ENCODE results near the gene CEMIP.
"Not testable (repeated sequence)": the region's sequence is repeated elsewhere in the genome, so short reads cannot be mapped to it uniquely, and the experiment has no call there.

Gene CEMIP

DNA sequence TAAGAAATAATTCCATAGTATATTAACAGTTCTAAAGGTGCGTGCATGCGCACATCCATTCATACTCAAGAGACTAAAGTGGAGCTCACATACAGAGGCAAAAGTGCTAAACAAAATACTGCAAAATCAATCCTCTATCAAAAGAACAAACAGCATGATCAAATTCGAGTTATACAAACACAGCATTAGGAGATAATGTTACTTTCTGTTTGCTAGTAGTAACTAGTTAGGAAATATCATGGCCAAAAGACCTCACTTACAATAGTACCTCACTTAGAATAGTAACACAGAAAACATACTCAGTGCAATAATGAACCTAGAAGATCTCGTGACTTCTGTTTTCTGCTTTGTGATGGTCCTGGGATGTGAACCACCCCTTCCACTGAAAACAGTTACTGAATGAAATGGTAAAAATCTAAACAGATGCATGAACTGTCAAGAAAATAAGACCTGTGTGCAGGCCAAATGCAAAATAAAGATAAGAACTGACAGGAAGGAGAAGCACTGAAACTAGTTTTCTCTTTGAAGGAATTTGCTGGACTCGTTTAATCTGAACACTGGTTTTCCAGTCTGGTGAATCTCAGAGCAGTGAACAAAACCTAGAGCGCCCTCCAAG is 20.9 kb upstream of the CEMIP start:
- DNase-seq (ENCODE audit: low spot score): no peak

DNA sequence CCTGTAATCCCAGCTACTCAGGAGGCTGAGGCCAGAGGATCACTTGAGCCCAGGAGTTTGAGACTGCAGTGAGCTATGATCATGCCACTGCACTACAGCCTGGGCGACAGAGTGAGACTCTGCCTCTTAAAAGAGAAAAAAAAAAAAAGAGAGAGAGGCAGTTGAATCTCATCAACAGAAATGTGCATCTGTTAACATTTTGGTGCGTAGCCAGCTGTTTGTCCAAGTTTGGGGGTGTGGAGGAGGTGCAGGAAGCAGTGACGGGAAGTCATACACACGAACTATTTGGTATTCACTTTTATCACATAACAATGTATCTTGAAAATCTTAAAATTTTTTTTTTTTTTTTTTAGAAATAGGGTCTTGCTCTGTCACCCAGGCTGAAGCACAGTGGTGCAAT is 18.2 kb upstream of the CEMIP start:
- DNase-seq (ENCODE audit: low spot score): no peak

DNA sequence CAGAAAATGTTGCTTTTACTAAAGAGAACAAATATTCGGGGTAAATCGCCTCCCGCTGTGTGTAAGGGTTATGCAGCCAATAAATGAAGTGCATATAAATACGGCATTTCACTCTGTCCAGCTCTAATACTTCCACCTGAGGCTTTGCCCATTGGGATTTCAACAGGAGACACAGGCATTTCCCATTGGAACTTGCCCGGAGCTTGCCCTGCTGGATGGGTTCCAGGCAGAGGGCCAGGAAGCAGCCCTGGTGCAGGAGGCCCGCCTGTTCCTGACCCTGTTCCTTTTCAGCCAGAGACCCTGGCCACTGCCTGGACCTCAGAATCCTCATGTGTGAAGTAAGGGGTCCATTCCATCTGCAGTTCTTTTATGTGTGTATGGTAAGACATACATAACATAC is 17.4 kb upstream of the CEMIP start:
- DNase-seq (ENCODE audit: low spot score): no peak

DNA sequence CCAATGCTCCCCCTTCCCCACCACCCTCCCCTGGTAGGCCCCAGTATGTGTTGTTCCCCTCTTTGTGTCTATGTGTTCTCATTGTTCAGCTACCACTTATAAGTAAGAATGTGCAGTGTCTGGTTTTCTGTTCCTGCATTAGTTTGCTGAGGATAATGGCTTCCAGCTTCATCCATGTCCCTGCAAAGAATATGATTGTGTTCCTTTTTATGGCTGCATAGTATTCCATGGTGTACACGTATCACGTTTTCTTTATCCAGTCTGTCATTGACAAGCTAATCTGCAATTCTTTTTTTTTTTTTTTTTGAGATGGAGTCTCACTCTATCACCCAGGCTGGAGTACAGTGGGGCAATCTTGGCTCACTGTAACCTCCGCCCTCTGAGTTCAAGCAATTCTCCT is 15.9 kb upstream of the CEMIP start:
- not testable (repeated sequence) for DNase-seq (ENCODE audit: low spot score)

DNA sequence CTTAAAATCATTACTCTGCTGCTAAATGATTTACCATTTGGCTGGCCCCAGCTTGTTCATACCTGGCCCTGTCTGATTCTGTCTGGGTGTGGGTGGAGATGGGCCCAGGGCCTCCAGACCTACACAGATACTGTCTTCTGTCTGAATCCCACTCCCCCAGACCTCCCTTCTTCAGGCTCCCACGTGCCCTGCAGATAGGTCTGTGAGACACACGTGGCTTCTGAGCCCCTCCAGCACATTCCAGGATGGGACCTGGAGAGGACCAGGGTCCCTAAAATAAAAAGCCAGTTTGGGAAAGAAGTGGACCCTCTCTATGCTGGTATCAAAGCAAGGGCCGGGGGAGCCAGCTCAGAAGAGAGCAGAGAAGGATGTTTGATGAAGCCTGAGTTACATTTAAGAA is 14.6 kb upstream of the CEMIP start:
- DNase-seq (ENCODE audit: low spot score): no peak

DNA sequence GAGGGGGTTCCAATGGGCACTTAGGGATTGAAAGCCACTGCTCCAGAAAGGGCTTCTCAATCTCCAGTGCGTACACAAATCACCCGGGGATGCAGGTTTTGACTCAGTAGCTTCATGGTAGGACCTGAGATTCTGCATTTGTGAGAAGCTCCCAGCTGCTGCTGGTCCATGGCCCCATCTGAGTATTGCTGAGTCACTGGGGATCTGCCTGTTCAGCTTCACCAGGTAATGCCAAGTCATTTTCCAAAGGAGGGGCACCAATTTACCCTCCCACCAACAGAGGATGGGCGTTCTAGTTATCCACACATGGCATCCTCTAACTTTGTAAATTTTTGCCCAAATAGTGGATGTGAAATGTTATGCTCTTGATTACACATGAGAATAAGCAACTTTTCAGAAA is 12.9 kb upstream of the CEMIP start:
- no peak for DNase-seq (ENCODE audit: low spot score)

DNA sequence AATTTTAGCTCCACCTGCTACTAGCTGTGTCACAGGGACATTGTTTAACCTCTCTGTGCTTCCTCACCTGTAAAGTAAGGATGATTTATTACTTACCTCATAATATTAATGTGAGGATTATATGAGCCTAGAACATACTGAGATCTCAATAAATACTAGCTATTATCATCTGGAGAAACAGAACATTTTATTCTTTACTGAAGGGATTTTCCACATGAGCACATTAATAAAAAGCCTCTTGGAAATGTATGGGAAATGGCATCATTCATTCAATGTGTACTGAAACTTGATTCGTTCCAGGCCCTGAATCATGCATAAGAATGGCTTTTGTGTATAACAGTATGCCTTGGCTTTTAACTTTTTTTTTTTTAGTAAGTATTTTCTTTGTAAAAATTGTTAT is 11.0 kb upstream of the CEMIP start:
- no peak for DNase-seq (ENCODE audit: low spot score)

DNA sequence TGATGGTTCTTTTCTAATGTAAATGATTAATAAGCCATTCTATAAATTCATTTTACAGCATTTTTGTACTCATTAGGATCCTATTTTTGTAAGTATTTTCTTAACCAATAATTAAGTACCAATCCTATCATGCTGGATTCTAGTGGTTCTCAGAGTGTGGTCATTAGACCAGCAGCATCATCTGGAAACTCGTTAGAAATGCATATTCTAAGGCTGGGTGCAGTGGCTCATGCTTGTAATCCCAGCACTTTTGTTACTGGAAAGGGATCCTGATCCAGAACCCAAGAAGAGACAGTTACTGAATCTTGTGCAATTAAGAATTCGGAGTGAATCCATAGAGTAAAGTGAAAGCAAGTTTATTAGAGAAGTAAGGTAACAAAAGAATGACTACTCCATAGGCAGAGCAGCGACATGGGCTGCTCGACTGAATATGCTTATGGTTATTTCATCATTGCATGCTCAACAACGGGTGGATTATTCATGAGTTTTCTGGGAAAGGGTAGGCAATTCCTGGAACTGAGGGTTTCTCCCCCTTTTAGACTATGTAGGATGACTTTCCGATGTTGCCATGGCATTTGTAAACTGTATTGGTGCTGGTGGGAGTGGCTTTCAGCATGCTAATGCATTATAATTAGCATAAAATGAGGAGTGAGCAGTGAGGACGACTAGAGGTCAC is 9.9 kb upstream of the CEMIP start:
- DNase-seq (ENCODE audit: low spot score): no peak

DNA sequence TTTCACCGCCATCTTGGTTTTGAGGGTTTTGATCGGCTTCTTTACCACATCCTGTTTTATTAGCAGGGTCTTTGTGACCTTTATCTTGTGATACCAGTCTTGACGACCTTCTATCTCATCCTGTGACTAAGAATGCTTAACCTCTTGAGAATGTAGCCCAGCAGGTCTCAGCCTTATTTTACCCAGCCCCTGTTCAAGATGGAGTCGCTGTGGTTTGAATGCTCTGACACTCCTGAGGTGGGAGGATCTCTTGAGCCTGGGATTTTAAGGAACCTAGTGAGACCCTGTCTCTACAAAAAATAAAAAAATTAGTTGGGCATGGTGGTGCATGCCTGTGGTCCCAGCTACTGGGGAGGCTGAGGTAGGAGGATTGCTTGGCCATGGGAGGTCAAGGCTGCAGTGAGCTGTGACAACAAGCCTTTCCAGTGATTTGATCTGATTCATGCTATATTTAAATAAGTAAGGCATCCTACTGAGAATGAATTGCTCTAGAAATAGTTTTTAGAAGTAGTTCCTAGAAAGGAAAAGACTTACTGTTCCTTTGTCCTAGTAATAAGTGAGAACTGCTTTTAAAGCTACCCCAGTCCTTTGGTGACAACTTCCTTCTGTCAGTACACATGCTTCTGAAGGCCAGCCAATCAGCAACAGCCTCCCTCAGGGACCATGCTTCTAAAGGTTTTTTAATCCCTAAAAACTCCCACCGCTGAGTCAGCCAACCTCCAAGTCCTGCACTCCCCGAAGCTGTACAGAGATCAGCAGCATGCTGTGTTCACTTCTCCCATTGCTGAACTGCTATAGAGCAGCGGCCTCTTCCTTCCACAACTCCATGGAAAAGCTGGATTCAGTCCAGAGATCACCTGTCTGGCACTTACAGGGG is 9.1 kb upstream of the CEMIP start:
- DNase-seq (ENCODE audit: low spot score): no peak

DNA sequence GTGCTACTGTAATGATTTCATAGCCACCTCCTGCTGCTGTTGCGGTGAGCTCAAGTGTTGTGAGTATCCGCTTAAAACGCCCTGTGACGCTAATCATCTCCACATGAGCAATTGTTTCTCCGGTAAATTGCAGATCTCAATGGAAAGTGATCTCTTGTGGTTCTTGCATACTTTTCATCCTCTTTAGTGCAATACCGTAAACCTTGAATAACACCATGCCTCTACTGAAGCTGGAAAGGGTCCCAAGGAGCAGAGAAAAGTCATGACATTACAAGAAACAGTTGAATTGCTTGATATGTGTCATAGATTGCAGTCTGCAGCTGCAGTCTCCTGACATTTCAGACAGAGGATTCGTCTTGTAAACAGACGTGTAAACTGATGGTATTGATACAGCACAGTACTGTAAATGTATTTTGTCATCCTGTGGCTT is 6.0 kb upstream of the CEMIP start:
- no peak for DNase-seq (ENCODE audit: low spot score)

DNA sequence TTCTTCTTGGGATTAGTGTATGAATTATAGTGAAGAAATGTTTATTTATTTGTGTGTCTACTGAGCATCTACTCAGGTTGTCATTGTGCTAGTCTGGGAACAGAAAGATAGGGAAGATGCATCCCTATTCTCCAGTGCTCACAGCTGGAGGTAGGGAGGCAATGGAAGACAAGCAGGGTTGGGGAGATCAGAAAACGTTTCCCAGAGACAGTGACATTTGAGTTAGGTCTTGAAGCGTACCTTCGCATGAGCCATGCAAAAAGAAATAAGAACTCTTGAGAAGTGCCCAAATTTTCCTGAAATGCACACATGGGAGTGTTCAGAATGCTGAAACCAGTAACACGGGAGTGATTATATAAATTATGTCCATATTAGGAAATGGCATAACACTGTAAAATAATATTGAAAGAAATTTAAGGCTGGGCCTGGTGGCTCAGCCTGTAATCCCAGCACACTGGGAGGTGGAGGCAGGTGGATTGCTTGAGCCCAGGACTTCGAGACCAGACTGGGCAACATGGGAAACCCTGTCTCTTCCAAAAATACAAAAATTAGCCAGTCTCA is 5.3 kb upstream of the CEMIP start:
- no peak for DNase-seq (ENCODE audit: low spot score)

DNA sequence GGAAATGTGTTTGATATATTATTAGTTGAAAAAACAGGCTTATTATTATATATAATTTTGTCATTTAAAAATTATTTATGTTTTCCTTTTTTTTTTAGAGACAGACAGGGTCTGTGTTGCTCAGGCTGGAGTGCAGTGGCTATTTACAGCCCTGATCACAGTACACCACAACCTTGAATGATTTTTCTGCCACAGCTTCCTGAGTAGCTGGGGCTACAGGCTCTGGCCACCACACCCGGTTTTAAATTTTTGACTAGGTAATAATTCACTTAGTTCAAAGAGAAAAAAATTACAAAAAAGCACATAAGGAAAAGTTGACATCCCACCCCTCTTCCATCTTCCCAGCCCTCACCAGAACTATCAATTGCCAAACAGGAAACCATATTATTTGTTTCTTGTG is 4.7 kb upstream of the CEMIP start:
- DNase-seq (ENCODE audit: low spot score): no peak

DNA sequence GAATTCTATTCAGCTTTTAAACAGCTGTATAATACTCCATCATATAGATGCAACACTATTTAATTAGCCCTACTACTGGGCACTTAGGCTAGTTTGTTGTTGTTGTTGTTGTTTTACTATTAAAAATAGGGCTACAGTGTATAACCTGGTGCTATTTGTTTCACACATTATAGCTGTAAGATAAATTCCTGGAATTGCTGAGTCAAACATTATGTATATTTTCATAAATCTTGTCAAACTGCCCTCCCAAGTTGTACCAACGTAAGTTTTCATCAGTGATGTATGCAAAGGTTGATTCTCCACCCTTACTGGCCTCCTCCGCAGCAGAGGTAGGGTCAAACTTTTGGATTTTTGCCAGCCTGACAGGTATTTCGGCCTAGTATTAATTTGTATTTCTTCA is 3.8 kb upstream of the CEMIP start:
- DNase-seq (ENCODE audit: low spot score): no peak

DNA sequence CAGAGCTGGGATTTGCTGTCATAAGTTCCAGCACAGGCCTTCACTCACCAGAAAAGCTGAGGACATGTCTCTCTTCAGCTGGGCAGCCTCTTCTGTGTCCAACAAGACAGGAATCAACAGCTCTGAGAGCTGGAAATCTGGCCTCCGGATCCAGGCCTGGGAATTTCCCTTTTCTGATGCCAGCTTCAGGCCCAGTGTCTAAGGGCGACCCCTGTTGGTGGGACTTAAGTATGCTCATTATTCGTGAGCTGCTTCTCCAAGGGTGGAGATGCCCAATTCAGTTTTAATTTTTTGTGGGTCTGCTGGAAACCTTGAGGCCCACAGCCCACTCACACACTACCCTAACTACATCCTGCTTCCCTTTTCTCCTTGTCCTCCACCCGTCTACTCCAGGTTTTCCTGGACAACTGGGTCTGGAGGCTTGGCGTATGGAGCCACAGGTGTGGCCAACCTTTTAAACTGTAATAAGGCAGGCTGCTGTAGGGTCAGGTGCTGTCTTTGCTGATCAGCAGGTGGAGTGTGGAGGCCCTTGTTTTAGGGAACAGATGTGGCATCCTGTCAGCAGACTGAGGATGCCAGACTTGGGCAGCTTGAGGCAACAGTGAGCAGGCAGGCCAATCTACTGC is 2.6 kb upstream of the CEMIP start:
- DNase-seq (ENCODE audit: low spot score): peak; percentile 80

DNA sequence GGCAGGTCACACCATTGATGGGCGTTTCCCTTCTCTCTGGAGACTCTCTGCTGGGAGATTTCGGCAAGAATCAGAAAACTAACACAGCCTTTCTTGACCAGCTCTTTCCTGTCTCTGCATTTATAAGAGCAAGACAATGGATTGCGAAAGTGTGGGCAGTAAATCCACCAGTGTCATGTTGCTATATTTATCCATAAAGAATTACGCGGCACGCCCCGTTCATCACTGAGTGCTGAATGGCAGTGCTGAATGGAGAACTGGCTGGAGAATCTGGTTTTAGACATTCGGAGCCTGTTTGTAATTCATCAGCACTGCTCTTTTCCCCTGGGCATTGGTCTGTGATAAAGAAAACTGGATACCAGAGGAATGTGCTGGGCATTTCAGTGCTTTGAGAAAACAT is 2.0 kb upstream of the CEMIP start:
- DNase-seq (ENCODE audit: low spot score): no peak

DNA sequence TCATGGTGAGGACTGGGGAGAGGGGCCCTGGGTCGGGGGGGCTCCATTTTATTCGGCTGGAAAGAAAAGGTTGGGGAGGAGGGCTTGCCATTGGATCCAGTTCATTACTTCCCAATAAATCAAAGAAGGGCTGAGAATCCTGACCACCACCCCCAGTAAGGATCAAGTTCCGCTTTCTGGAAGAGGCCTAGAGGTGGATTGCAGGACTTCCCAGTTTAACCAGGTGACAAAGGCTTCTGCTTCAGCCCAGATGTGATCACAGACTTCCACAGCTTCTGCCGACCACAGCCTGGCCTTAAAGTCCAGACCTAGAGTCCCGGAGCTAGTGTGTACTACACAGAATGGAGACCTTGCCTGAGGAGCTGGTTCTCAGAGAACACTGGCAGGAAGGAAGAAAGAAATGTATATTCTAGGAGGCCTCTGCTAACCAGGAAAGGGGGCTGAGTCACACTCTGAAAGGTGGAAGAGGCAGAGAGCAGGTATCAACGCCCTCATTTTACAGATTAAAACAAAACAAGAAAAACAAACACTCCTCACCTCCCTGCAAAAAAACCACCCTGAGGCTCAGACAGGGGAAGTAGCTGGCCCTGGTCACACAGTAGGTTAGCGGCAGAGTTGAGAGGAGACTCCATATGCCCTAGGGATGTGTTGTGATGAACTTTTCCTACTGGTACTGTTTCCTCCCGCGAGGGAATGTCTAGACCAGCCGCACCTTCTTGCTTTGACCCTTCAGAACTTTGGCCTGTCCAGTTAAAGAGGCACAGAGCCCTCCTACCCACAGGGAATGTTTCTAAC is 1.1 kb upstream of the CEMIP start:
- no peak for DNase-seq (ENCODE audit: low spot score)

DNA sequence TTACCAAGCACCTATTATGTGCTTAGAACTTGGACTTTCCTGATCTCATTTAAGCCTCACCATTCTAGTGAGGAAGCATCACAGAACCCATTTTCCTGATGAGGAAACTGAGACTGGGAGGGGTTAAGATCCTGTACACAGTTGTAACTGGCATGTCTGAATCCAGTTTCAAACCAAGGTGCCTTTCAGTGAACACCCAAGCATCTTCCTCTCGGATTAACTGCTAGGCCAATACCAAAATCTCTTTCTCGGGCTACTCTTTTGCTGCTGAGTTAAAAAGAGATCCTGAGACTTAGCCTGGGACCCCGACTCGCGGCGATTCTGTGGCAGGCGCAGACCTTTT is 578 bp upstream of the CEMIP start:
- no peak for DNase-seq (ENCODE audit: low spot score)

DNA sequence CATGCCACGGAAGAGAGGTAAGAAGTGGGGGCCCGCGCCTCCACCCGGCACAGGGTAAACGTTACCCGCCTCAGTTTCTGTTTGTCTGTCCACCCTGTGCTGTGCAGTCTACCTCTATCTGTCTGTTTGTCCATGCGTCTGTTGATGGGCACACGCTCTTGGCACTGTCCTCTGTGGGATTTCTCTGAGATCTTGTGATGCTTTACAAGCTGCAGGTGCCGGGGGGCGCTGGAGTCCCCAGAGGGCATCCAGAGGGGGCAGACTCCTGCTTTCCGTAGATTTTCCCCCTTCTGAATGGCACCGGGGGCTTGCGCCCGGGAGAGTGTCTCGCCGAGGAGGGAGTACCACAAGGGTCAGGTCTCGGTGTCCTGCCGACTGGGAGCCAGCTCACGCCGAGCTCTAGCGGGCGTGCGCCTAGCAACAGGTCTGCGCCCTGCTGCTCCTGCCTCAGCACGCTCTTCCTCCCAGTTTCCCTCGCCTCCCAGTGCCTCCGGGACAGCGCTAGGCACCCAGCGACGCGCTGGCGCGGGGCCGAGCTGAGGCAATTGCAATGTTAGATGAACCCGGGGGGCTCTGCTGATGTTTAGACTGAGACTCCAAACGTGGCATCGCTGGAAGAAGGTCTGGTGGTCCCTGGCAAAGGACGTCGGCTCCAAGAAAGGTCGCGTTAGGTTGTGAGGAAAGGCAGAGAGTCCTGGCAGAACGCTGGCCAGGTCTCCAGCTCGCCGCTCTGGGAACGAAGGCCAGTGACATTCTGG is 667 bp downstream of the CEMIP start:
- no peak for DNase-seq (ENCODE audit: low spot score)

DNA sequence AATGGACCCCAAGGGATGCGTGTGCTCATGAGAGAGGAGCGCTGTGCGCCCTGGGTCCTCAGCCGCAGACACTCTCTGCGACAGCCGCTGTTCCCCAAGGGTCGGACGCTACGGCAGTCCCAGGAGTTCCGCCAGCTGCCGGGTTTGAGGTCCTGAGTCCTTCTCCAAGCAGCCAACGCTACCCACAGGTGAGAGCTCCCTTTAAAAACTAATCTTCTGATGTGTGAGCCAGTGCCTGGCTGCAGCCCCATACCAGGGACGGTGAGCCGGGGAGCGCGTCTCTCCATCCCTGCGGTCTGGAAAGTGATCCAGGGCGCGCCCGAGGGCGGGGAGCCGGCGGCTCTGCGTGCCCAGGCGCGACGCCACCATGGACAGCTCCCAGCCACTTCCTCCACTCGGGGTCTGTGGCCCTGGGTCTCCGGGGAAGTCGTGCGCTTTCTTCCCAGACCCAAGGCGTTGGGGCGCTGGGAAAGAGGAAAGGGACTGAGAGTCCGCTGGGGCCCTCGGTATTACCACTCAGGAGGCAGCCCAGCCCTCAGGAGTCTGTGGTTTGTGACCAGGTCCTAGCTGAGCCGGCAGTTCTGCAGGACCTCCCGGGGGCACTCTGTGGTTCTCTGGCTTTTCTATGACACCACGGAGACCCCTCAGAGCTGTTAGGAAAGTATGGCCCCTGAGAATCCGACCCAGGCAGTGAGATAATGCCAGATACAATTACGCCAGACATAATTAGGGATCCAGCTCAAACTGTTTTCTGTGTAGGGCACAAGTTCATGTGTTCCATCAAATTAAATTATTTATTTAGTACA is 1.4 kb downstream of the CEMIP start:
- DNase-seq (ENCODE audit: low spot score): no peak

DNA sequence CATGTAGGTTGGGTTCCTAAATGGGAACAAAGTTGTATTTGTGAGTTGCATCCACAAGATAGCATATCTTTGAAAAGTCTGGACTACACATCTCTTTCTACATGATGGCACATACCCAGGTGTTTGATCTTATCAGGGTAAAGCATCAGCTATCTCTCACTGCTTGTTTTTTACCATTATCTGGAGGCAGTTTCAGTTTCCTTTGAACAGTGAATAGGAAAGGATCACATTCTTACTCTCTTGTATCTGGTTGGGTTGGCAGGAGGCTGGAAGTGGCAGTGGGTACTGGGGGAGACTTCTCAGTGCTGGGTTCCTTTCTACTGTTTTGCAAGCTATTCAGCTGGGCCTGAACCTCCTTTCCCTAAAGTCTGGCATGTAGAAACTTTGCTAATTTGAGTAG is 4.1 kb downstream of the CEMIP start:
- DNase-seq (ENCODE audit: low spot score): no peak
